Right lobe of liver (tissue), 4 donors: Measurements from ENCODE around the gene SH3PXD2A.

Experiments used
- POLR2A ChIP-seq: fragments of 450-650 bp; IDR thresholded peaks from one replicate; pipeline ENCODE4 v1.6.1; 2017; ENCODE audit warnings: antibody characterized with exemption, mild to moderate bottlenecking
- TF ChIP-seq, protein P1 (sequence below), 4 donors: fragments of 200-600 bp in 3 of 4; fragments of 450-650 bp in 1 of 4; IDR thresholded peaks; one replicate each; pipeline versions ENCODE4 v1.5.1 to v1.8.0; 2016 to 2022; ENCODE audit warnings: antibody characterized with exemption in 4 of 4, mild to moderate bottlenecking in 2 of 4
- donor health status: DM: no; HTN: no; CAD: no.
- donor health status: DM: no; HTN: no; CAD: no.
- donor health status: DM: no; HTN: yes; CAD: no.

DNA sequence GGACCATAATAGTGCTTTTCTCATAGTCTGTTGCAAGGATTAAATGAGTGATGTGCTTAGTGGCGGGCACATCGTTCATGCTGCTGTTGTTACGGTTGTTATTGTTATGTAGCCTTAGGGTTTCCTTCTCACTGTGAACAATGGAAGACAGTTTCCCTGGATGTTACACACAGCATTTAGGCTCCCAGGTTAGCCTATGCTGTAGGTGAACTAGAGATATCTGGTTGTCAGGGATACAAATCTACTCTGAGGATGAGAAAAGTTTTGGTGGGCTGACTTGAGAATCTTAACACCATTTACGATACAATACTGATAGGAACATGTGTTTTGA is 14.7 kb downstream of the SH3PXD2A start:
- TF ChIP-seq, protein P1, sequence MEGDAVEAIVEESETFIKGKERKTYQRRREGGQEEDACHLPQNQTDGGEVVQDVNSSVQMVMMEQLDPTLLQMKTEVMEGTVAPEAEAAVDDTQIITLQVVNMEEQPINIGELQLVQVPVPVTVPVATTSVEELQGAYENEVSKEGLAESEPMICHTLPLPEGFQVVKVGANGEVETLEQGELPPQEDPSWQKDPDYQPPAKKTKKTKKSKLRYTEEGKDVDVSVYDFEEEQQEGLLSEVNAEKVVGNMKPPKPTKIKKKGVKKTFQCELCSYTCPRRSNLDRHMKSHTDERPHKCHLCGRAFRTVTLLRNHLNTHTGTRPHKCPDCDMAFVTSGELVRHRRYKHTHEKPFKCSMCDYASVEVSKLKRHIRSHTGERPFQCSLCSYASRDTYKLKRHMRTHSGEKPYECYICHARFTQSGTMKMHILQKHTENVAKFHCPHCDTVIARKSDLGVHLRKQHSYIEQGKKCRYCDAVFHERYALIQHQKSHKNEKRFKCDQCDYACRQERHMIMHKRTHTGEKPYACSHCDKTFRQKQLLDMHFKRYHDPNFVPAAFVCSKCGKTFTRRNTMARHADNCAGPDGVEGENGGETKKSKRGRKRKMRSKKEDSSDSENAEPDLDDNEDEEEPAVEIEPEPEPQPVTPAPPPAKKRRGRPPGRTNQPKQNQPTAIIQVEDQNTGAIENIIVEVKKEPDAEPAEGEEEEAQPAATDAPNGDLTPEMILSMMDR (IDR thresholded peaks at IDR 0.05) = no peak
- no peak for TF ChIP-seq POLR2A
